ENCODE results near the gene FUS.

The FUS gene

GRCh38 chr16:31188450-31189411 is 8.8 kb downstream of the FUS start (continued):
- no peak for TF ChIP-seq RARB (CRISPR knock-in tag; IDR thresholded peaks at IDR 0.05)
- TF ChIP-seq PATZ1 (CRISPR knock-in tag; IDR thresholded peaks at IDR 0.05; ENCODE audit: borderline replicate concordance) = no peak

- TF ChIP-seq ESRRG (CRISPR knock-in tag; IDR thresholded peaks at IDR 0.05) (no peak), ZC3H10 (CRISPR knock-in tag; IDR thresholded peaks at IDR 0.05) (no peak), TSHZ2 (CRISPR knock-in tag; IDR thresholded peaks at IDR 0.05) (no peak), ZFP3 (CRISPR knock-in tag; IDR thresholded peaks at IDR 0.05) (no peak), ZNF70 (CRISPR knock-in tag; IDR thresholded peaks at IDR 0.05) (no peak), ZFP30 (CRISPR knock-in tag; IDR thresholded peaks at IDR 0.05) (no peak), BACH2 (CRISPR knock-in tag; IDR thresholded peaks at IDR 0.05; ENCODE audit: borderline replicate concordance) (no peak), CREB5 (CRISPR knock-in tag; IDR thresholded peaks at IDR 0.05; ENCODE audit: low read depth) (no peak), TCF4 (CRISPR knock-in tag; IDR thresholded peaks at IDR 0.05; ENCODE audit: borderline replicate concordance) (no peak), OSR1 (CRISPR knock-in tag; IDR thresholded peaks at IDR 0.05) (no peak), ZNF8 (CRISPR knock-in tag; IDR thresholded peaks at IDR 0.05) (no peak), ISL1 (CRISPR knock-in tag; IDR thresholded peaks at IDR 0.05) (no peak), RARB (CRISPR knock-in tag; IDR thresholded peaks at IDR 0.05) (no peak), CSRNP3 (CRISPR knock-in tag; IDR thresholded peaks at IDR 0.05) (no peak), POU6F1 (CRISPR knock-in tag; IDR thresholded peaks at IDR 0.05; ENCODE audit: borderline replicate concordance, low read depth) (no peak), ARNTL (CRISPR knock-in tag; IDR thresholded peaks at IDR 0.05; ENCODE audit: borderline replicate concordance, low read depth) (no peak), GLIS3 (CRISPR knock-in tag; IDR thresholded peaks at IDR 0.05) (no peak)
- no peak for ATAC-seq
Measured at GRCh38 chr16:31189412-31189778, 9.5 kb downstream of the FUS start.

- ATAC-seq = no peak
- TF ChIP-seq CSDC2 (CRISPR knock-in tag; IDR thresholded peaks at IDR 0.05) (no peak), OSR1 (CRISPR knock-in tag; IDR thresholded peaks at IDR 0.05) (no peak)
Measured at GRCh38 chr16:31190061-31190460, 10.1 kb downstream of the FUS start.
